Measurements from ENCODE around the gene MYO1B.

The MYO1B gene

DNA sequence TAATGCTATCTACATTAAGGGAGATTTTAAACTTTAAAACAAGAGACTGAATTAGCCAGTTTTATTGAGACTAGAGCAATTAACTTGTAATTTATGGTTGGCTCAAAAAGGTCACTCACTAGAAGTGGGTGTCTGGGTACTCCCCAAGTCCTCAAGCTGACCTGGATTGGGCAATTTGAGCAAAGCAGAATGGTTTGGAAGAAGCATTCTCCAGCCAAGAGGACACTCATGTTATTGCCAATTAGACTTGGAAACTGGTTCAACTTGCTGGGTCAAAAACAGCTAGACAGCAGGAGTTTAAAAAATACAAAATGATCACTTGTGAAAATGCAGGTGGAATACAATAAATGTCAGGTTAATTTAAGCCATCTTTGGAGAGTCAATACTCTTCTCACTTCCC, 29.5 kb upstream of the MYO1B start:
- H3K4me3 ChIP-seq (ENCODE audit: low read depth, low read length): no peak overlapping the region
- TF ChIP-seq, protein P1, sequence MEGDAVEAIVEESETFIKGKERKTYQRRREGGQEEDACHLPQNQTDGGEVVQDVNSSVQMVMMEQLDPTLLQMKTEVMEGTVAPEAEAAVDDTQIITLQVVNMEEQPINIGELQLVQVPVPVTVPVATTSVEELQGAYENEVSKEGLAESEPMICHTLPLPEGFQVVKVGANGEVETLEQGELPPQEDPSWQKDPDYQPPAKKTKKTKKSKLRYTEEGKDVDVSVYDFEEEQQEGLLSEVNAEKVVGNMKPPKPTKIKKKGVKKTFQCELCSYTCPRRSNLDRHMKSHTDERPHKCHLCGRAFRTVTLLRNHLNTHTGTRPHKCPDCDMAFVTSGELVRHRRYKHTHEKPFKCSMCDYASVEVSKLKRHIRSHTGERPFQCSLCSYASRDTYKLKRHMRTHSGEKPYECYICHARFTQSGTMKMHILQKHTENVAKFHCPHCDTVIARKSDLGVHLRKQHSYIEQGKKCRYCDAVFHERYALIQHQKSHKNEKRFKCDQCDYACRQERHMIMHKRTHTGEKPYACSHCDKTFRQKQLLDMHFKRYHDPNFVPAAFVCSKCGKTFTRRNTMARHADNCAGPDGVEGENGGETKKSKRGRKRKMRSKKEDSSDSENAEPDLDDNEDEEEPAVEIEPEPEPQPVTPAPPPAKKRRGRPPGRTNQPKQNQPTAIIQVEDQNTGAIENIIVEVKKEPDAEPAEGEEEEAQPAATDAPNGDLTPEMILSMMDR (IDR thresholded peaks at IDR 0.05; ENCODE audit: borderline replicate concordance, insufficient read depth, low read depth, low read length): no peak

DNA sequence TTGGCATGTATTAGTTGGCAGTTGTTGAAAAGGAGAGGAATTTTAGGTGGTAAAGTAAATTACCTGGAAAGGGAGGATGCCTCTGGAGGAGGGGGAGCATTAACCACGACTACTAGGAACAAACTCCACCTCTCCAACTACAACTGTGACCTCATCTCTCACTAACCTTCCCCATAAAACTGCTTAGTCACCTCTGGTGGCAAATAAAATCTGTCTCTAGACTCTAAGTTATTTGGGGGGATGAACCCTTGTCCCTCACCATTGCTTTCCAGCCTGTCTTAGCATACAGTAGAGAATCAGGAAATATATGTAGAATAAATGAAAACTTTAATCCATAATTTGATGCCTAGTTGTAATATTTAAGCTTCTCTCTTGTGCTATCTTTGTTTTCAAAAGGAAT, 27.6 kb upstream of the MYO1B start:
- TF ChIP-seq, protein P1 (IDR thresholded peaks at IDR 0.05; ENCODE audit: borderline replicate concordance, insufficient read depth, low read depth, low read length): no peak
- H3K4me3 ChIP-seq (ENCODE audit: low read depth, low read length): no peak overlapping the region

DNA sequence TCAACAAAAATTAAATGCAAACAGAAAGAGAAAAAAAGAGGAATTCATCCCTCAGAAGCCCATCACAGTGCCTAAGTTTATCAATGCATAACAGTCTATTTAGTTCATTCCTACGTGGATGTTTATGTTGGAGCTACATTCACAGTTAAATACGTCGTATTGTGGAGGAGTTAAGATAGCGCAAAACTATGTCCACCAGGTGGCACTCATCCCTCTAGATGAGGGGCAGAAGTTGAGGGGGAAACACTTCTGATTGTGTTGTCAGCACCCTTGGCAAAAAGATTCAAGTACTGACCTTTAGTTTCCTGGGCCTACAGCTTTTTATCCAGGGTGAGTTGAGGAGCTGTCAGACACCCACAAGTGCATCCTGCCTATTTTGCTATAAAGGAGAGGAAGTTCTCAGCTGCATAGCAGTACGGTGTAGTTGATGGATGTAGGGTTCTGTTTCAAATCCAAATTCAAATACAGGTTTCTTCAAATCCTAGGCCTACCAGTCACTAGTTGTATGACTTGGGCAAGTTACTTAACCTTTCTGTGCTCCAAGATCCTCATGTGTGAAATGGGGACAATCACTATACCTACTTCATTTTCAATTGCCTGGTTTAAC, 26.8 kb upstream of the MYO1B start:
- TF ChIP-seq, protein P1 (IDR thresholded peaks at IDR 0.05; ENCODE audit: borderline replicate concordance, insufficient read depth, low read depth, low read length): peak; percentile 72
- H3K4me3 ChIP-seq (ENCODE audit: low read depth, low read length): no peak overlapping the region

DNA sequence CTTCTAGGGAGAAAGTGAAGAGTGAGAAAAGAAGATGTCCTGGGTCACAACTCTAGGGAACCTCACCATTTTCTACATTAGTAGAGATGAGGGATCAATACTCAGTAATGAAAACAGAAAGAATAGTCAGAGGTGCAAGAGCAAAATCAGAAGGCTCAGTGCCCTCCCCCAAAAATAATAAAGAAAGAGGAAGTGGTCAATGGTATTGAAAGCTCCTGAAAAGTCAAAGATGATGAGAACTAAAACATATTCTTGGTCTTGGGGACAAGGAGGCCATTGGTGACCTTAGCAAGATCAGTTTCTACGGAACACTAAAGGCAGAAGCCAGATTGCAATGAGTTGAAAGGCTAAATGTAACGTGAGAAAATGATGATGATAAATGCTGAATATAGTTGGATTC, 24.5 kb upstream of the MYO1B start:
- TF ChIP-seq, protein P1 (IDR thresholded peaks at IDR 0.05; ENCODE audit: borderline replicate concordance, insufficient read depth, low read depth, low read length): no peak
- no peak overlapping the region for H3K4me3 ChIP-seq (ENCODE audit: low read depth, low read length)

DNA sequence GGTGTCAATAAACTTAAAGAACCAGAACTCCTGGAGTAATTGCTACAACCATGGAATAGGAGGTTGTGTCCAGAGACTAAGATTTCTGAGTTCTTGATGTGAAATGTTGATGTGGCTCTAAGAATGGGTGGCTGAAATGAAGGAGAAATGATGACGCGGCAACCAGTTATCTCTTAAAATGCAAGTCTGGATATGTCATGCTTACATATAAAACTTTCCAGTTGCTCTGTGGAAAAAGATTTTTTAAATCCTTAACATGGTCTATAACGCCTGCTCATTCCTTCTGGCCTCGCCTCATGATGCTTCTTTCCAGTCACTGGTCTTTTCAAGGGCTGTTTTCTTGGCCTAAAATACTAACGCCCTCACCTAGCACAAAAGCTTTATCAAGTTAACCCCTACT, 23.5 kb upstream of the MYO1B start:
- no peak overlapping the region for H3K4me3 ChIP-seq (ENCODE audit: low read depth, low read length)
- TF ChIP-seq, protein P1 (IDR thresholded peaks at IDR 0.05; ENCODE audit: borderline replicate concordance, insufficient read depth, low read depth, low read length): no peak

DNA sequence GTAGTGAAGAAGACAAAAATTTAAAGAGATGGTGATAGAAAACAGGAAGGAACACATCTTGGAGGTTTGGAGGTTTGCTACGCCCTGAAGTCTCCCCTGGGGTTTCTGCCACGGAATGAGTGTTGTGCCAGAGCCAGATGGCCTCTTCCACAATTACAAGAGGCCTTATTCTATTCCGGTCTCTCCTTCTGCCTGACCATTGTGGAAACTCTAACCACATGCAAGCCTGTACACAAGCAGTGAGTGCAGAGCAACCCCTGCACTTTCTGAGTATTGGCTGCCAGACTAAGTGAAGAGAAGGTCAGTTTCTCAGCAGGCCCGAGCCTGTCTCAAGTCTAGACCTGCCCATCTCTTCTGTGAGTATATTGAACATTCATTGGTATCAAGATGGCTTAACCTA, 22.7 kb upstream of the MYO1B start:
- no peak overlapping the region for H3K4me3 ChIP-seq (ENCODE audit: low read depth, low read length)
- TF ChIP-seq, protein P1 (IDR thresholded peaks at IDR 0.05; ENCODE audit: borderline replicate concordance, insufficient read depth, low read depth, low read length): no peak

DNA sequence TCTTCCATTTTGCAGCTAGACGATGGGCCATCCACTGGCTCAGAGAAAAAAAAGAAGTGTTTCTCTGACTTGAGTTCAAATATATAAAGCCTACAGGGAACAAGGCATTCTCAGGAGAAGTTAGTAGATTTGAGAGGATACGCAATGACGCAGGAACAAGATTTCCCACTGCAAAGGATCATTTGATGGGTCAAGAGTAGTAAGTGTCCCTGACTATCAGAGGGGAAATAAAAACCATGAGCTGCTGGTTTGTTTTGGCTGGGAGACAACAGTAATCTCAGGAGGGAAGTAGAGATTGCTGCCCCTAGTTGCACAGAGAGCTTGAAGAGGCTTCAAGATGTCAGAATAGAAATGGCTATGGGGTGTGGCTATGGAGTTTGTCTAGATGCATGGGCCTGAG, 22.3 kb upstream of the MYO1B start:
- H3K4me3 ChIP-seq (ENCODE audit: low read depth, low read length): no peak overlapping the region
- TF ChIP-seq, protein P1 (IDR thresholded peaks at IDR 0.05; ENCODE audit: borderline replicate concordance, insufficient read depth, low read depth, low read length): no peak
